Fibroblast of the aortic adventitia (primary cell): ENCODE measurements around the gene PSMD11. TPM values are rescaled to one million over a fixed set of nuclear protein-coding genes. Genes with fewer than 3 reads are reported as not detected.
A peak's percentile ranks its signal among the peaks of the same experiment; 100 is the strongest.

Experiments
- DNase-seq: peaks from one replicate; pipeline ENCODE4 v3.0.0-alpha.2; 2010; ENCODE audit warnings: low read depth
- H3K4me3 ChIP-seq: 2 replicates; pipeline ENCODE4 v1.5.1; 2011; ENCODE audit warnings: low read depth, mild to moderate bottlenecking, control low read depth, low read length, moderate library complexity
- CTCF ChIP-seq: IDR thresholded peaks from 2 replicates; pipeline ENCODE4 v1.5.1; 2011; ENCODE audit warnings: mild to moderate bottlenecking, low read length, control low read depth, inconsistent platforms; ENCODE audit not compliant: insufficient read depth
- total RNA-seq: library from RNA; depleted of rRNA; stranded (reverse); fragments of >200 nt; gene quantifications from 2 replicates; pipeline ENCODE4 v1.2.3, GENCODE V29; 2012; ENCODE audit warnings: low replicate concordance

PSMD11 gene
- total RNA-seq, 1 donor: 78.2 TPM

GRCh38 chr17:32451879-32452278, 7.6 kb downstream of the PSMD11 start:
- no peak for TF ChIP-seq CTCF
- no peak overlapping the region for H3K4me3 ChIP-seq
- no peak for DNase-seq

- no peak overlapping the region for H3K4me3 ChIP-seq
- no peak for DNase-seq
- no peak for TF ChIP-seq CTCF
Measured at GRCh38 chr17:32452281-32452680, 8.0 kb downstream of the PSMD11 start.

- no peak for DNase-seq
- TF ChIP-seq CTCF: no peak
- no peak overlapping the region for H3K4me3 ChIP-seq
Measured at GRCh38 chr17:32453370-32453769, 9.1 kb downstream of the PSMD11 start.

- TF ChIP-seq CTCF: no peak
- no peak for DNase-seq
Measured at GRCh38 chr17:32458371-32458770, 14.1 kb downstream of the PSMD11 start.

GRCh38 chr17:32460054-32460453, 15.7 kb downstream of the PSMD11 start:
- DNase-seq: no peak
- no peak overlapping the region for H3K4me3 ChIP-seq
- no peak for TF ChIP-seq CTCF

More at GRCh38 chr17:32458371-32458770, 14.1 kb downstream of the PSMD11 start:
- no peak overlapping the region for H3K4me3 ChIP-seq

GRCh38 chr17:32461498-32461852, 17.2 kb downstream of the PSMD11 start:
- no peak for DNase-seq
- H3K4me3 ChIP-seq: no peak overlapping the region
- TF ChIP-seq CTCF: no peak

- DNase-seq: peak; percentile 63
- no peak overlapping the region for H3K4me3 ChIP-seq
- TF ChIP-seq CTCF: peak; percentile 64
Measured at GRCh38 chr17:32461853-32462617, 17.7 kb downstream of the PSMD11 start.
